ENCODE data around the gene LMAN1L.

DNA sequence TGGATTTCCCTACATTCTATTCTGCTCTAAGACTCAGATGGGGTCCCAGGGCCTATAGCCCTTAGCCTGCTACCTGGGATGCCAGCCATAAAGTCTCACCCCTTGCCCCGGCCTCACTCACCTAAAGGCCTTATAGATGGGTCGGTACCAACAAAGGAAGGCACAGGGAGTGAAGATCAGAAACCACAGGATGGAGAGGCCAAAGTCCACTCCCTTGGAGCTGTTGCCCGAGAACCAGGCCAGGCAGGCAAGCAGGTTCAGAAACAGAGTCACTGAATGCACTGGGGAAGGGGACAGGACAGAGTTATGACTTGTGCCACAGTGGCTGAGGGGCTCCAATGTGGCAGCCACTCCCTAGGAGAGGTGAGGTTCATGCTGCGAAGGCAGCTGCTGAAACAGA lies 37.8 kb downstream of the LMAN1L start:
- TF ChIP-seq EZH2phosphoT487 (IDR thresholded peaks at IDR 0.05; ENCODE audit: insufficient read depth, low read depth): no peak
- no peak for TF ChIP-seq EZH2 (IDR thresholded peaks at IDR 0.05; ENCODE audit: insufficient read depth, poor library complexity, severe bottlenecking)

Measured in GM23248 (cell line).